HG02981 (cell line): ENCODE results near the gene ELANE.

Experiments
- ATAC-seq: cut with Tn5 transposase; IDR thresholded peaks from one replicate; pipeline ENCODE4 v1.9.1; 2021; ENCODE audit warnings: mild to moderate bottlenecking, moderate library complexity; ENCODE audit not compliant: unreplicated experiment

The ELANE gene

GRCh38 chr19:852136-853013 lies at the start of gene ELANE:
Gene ELANE (plus strand): TSS chr19:852303. CDS start chr19:852329, 26 bp downstream.
- no peak for ATAC-seq

- ATAC-seq: no peak
These were observed 49.5 kb upstream of the ELANE start for GRCh38 chr19:802498-803098.

- ATAC-seq: no peak
These were observed 49.0 kb upstream of the ELANE start for GRCh38 chr19:803099-803561.

GRCh38 chr19:803686-804418 lies 48.3 kb upstream of the ELANE start:
- ATAC-seq: no peak

GRCh38 chr19:804419-805165 lies 47.5 kb upstream of the ELANE start:
- ATAC-seq: no peak

GRCh38 chr19:805166-805551 lies 46.9 kb upstream of the ELANE start:
- ATAC-seq: no peak

GRCh38 chr19:805600-806550 lies 46.2 kb upstream of the ELANE start:
- no peak for ATAC-seq

GRCh38 chr19:806815-807421 lies 45.2 kb upstream of the ELANE start:
- ATAC-seq: no peak

GRCh38 chr19:807627-808422 lies 44.3 kb upstream of the ELANE start:
- ATAC-seq: no peak

- ATAC-seq: no peak
These were observed 43.7 kb upstream of the ELANE start for GRCh38 chr19:808423-808775.

- no peak for ATAC-seq
These were observed 41.8 kb upstream of the ELANE start for GRCh38 chr19:810077-810855.

GRCh38 chr19:810883-811489 lies 41.1 kb upstream of the ELANE start:
- no peak for ATAC-seq

GRCh38 chr19:811506-812048 lies 40.5 kb upstream of the ELANE start:
- ATAC-seq: no peak

- no peak for ATAC-seq
These were observed 39.9 kb upstream of the ELANE start for GRCh38 chr19:812049-812746.

- no peak for ATAC-seq
These were observed 39.3 kb upstream of the ELANE start for GRCh38 chr19:812747-813218.
